ENCODE data around the gene MAP1S.

DNA sequence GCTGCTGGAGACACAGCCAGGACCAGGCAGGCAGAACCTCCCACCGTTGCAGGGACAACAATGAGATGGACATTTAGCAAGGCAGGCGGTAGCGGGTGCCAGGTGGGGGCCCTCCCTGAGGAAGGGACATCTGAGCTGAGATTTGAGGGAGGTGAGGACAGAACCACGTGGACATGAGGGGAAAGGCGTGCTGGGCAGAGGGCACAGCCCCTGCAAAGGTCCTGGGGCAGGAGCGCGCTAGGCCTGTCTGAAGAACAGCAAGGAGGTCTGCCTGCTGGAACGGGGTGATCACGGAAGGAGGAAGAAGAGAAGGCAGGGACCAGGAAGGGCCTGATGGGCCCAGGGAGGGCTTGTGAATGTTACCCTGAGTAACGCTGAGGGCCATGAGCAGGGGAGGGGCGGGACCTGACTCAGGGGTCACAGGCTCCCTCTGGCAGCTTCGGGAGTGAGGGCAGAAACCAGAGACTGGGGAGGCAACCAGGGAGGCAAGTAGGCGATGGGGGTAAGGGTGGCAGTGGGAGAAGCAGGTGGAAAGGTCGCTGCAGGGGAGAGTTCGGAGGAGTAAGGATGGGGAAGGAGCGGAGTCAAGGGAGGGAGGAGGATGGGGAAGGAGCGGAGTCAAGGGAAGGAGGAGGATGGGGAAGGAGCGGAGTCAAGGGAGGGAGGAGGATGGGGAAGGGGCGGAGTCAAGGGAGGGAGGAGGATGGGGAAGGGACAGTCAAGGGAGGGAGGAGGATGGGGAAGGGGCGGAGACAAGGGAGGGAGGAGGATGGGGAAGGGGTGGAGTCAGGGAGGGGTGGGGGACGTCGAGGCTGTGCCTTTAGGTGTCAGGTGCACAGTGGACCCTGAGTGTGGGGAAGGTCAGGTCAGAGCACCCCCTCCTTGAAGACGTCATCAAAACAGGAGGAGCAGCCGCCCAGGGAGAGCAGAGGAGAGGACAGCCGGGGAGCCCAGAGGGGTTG lies 60.0 kb downstream of the MAP1S start:
- no peak for TF ChIP-seq CTCF (IDR thresholded peaks at IDR 0.05; ENCODE audit: borderline replicate concordance, extremely low read depth, low read length, poor library complexity, severe bottlenecking)
- TF ChIP-seq EZH2 (IDR thresholded peaks at IDR 0.05; ENCODE audit: borderline replicate concordance, low read depth, low read length, severe bottlenecking): no peak

Measured in DND-41 (cell line).